Retinal pigment epithelial cell (primary cell): ENCODE data around the gene UNG.

Source experiments
- DNase-seq: peaks from one replicate; pipeline ENCODE4 v3.0.0-alpha.2; 2010; ENCODE audit warnings: low read depth
- H3K4me3 ChIP-seq: 2 replicates; pipeline ENCODE4 v1.5.1; 2011; ENCODE audit warnings: mild to moderate bottlenecking, low read length, control low read depth, moderate library complexity
- TF ChIP-seq, protein P1 (sequence below): conservative IDR thresholded peaks from 2 replicates; pipeline ENCODE4 v1.5.1; 2011; ENCODE audit warnings: low read depth, low read length, control low read depth, inconsistent platforms

UNG gene

DNA sequence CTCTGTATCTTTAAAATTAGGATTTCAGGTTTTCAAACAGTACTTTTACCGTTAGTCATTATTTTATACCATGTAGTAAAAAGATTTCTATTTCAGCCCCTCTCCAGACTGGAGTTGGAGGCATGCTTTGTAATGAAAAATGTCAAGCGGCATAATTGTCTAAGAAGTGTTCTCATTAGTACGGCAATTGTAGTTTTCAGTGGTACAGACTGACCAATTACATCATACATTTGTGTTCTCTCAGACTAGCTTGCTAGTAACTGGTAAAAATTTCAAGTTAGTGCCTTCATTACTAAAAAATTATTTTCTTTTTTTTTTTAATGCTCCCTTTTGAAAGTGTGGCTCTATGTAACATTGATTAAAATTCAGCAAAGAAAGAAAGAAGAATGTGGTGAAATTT, 40.5 kb upstream of the UNG start:
- no peak overlapping the region for H3K4me3 ChIP-seq
- no peak for DNase-seq
- TF ChIP-seq, protein P1, sequence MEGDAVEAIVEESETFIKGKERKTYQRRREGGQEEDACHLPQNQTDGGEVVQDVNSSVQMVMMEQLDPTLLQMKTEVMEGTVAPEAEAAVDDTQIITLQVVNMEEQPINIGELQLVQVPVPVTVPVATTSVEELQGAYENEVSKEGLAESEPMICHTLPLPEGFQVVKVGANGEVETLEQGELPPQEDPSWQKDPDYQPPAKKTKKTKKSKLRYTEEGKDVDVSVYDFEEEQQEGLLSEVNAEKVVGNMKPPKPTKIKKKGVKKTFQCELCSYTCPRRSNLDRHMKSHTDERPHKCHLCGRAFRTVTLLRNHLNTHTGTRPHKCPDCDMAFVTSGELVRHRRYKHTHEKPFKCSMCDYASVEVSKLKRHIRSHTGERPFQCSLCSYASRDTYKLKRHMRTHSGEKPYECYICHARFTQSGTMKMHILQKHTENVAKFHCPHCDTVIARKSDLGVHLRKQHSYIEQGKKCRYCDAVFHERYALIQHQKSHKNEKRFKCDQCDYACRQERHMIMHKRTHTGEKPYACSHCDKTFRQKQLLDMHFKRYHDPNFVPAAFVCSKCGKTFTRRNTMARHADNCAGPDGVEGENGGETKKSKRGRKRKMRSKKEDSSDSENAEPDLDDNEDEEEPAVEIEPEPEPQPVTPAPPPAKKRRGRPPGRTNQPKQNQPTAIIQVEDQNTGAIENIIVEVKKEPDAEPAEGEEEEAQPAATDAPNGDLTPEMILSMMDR = no peak

DNA sequence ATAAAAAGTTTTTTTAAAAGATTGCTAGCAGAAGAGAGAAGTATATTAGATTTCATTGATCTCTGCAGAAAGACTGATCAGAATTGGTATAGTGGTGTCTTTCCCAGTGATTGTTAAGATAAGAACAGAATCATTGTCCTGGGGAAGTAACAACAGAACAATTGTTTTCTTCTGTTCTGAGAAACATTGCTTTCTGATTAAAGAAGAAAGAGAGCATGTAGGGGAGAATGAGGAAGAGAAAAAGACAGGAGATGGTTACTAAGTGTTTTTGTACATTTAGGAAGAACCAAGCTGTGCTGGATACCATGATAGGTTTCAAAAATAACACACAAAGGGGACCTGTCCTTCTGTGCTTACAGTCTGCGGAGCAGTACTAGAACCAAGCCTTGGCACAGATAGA, 40.0 kb upstream of the UNG start:
- TF ChIP-seq, protein P1 = no peak
- no peak overlapping the region for H3K4me3 ChIP-seq
- DNase-seq = no peak

DNA sequence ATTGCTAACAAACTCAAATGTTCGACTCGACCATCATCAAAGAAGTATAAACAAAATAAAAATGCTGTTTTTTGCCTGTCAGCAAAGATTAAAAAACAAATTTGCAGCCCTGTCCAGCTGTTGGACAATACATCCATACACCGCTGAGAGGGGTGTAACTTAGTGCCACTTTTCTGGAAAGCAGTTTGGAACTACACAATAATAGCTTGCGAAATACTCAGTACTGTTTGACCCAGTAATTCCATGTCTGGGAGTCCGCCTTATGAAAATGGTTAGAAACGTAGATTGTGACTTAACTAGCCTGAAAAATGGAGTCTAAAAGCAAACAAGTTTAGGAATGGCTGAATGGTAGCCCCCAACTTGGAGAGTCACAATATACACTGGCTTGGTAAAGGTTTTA, 38.6 kb upstream of the UNG start:
- DNase-seq = no peak
- TF ChIP-seq, protein P1 = no peak

DNA sequence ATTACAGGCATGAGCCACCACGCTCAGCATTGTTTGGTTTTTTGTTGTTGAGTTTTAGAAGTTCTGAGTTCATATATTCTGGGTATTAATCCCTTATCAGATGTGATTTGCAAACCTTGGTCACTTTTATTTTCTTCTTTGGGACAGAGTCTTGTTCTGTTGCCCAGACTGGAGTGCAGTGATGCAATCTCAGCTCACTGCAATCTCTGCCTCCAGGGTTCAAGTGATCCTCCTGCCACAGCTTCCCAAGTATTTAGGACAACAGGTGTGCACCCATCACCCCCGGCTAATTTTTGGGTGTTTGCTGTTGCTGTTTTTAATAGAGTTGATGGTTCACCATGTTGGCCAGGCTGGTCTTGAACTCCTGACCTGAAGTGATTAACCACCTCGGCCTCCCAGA, 33.3 kb upstream of the UNG start:
- TF ChIP-seq, protein P1 = no peak
- no peak for DNase-seq
- no peak overlapping the region for H3K4me3 ChIP-seq

More for the DNA sequence above, 38.6 kb upstream of the UNG start:
- no peak overlapping the region for H3K4me3 ChIP-seq

GRCh38 chr12:109065154-109065852, 32.1 kb upstream of the UNG start:
- DNase-seq = no peak
- TF ChIP-seq, protein P1 = no peak
- H3K4me3 ChIP-seq = no peak overlapping the region

GRCh38 chr12:109065853-109066193, 31.6 kb upstream of the UNG start:
- no peak for DNase-seq
- no peak overlapping the region for H3K4me3 ChIP-seq
- TF ChIP-seq, protein P1 = no peak

DNA sequence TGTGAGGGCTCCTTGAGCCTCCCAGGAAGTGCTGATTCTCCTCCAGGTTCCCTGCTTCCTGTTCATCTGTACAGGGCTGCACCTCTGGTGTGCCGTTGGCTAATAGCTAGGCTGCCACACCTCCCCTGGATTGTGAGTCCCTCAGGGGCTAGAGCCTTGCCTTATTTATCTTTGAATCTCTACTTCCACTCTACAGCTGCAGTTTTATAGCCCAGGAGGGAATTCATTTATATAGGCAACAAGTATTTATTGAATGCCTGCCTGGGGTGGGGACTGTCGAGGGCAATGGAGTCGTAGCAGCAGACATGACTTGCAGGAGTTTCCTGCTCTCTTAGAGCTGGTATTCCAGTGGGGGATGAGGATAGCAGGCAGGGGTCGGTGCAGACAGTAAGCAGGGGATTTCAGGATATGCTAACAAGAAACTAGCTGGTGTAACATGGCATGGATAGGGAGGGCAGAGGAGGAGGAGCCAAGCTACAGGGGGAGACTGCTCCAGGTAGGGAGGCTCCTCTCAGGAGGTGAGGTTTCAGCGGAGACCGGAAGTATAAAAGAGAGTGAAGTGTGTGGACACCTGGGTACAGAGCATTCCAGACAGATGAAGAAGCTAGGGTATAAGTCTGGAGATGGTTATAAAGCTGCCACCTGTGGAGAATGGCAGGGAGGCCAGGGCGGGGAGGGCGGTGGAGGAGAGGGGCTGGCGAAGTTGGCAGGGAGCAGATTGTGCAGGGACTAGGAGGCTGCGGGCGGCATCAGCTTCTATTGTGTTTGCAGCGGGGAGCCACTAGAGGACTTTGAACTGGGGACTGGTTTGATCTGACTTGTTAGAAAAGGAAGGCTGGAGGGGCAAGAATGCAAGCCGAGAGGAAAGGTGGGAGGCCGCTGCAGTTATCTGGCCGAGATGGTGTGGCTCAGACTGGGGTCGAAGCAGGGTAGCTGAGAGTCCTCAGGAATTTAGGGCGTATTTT, 27.8 kb upstream of the UNG start:
- no peak overlapping the region for H3K4me3 ChIP-seq
- TF ChIP-seq, protein P1 = no peak

More for the DNA sequence above, 27.8 kb upstream of the UNG start:
- no peak for DNase-seq
